GM19043 (cell line): ENCODE results near the gene OSBPL5.

Source experiments
- ATAC-seq: cut with Tn5 transposase; IDR thresholded peaks from one replicate; pipeline ENCODE4 v1.9.1; 2021; ENCODE audit warnings: low read depth; ENCODE audit not compliant: unreplicated experiment

OSBPL5 gene

GRCh38 chr11:3042496-3043314 is 122.4 kb downstream of the OSBPL5 start:
- no peak for ATAC-seq

- ATAC-seq: no peak
These were observed 123.2 kb downstream of the OSBPL5 start for GRCh38 chr11:3041699-3042441.

GRCh38 chr11:3040881-3041280 is 124.2 kb downstream of the OSBPL5 start:
- ATAC-seq: no peak

GRCh38 chr11:3037945-3038271 is 127.2 kb downstream of the OSBPL5 start:
- ATAC-seq: no peak
